ENCODE data around the gene BCL3.
"Not testable (repeated sequence)": the region's sequence is repeated elsewhere in the genome, so short reads cannot be mapped to it uniquely, and the experiment has no call there.

BCL3 gene

GRCh38 chr19:44759083-44759804 is 10.7 kb downstream of the BCL3 start:
- DNase-seq (ENCODE audit: low spot score), result no peak

GRCh38 chr19:44762038-44762437 is 13.5 kb downstream of the BCL3 start:
- no peak for DNase-seq (ENCODE audit: low spot score)

DNA sequence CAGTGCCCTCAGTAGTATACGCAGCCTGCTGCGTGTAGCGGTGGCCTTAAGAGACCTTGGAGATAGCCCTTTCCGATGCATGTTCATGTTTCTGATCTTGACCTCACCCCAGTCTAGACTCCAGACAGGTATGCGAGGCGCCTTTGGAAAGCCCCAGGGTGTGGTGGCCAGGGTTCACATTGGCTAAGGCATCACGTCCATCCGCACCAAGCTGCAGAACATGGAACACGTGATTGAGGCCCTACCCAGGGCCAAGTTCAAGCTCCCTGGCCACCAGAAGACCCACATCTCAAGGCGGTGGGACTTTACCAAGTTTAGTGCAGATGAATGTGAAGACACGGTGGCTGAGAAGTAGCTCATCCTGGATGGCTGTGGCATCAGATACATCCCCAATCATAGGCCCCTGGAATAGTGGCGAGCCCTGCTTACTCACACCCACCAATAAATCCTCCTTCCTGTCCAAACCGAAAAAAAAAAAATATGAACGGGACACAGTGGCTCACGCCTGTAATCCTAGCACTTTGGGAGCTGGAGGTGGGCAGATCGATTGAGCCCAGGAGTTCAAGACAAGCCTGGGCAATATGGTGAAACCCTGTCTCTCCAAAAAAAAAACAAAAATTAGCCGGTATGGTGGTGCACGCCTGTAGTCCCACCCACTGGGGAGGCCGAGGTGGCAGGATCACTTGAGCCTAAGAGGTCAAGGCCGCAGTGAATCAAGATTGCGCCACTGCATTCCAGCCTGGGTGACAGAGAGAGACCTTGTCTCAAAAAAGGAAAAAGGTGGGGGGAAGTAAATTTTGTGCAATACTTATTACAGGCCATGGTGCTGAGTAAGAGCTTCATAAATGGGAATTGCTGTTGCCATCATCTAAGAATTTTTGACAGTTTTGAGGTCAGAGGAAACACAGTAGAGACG is 16.8 kb downstream of the BCL3 start:
- DNase-seq (ENCODE audit: low spot score), result no peak

GRCh38 chr19:44765949-44766335 is 17.4 kb downstream of the BCL3 start:
- no peak for DNase-seq (ENCODE audit: low spot score)

DNA sequence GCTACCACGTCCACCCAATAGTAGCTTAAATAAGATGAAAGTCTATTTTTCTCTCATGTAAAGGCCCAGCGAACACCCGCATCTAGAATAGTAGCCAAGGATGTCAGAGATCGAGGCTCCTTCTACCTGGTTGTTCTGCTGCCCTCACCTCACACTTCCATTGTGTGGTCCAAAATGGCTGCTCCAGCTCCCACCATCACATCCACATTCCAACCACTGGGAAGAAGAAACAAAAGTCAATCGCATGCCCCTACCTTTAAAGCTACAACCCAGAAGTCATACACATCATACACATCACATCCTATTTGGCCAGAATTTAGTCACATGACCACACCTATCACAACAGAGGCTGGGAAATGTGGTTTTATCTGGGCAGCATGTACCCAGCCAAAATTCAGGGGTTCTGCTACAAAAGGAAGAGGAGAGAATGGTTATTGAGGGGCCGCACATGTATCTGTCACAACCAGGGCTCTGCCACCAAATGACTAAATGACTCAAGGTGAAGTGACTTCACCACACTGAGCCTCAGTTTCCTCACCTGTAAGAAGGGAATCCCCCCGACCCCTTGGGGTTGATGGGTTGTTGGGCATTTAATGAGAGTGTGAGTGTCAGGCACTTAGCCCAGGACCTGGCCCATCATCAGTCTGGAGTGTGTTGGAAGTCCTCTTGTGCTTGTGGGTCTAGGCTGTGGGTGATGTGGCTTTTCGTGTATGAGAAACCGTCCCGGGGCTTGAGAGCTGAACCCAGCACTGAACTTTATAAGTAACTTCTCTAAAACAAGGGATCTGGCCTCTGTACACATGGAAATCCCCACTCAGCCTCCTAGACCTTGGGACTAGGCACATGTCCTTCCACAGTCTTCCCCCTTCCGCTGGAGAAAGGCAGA is 19.0 kb downstream of the BCL3 start:
- DNase-seq (ENCODE audit: low spot score), result no peak

- DNase-seq (ENCODE audit: low spot score), result peak; percentile 99
Observed at GRCh38 chr19:44770550-44771257, 22.2 kb downstream of the BCL3 start.

GRCh38 chr19:44772144-44772543 is 23.6 kb downstream of the BCL3 start:
- DNase-seq (ENCODE audit: low spot score), result not testable (repeated sequence)

DNA sequence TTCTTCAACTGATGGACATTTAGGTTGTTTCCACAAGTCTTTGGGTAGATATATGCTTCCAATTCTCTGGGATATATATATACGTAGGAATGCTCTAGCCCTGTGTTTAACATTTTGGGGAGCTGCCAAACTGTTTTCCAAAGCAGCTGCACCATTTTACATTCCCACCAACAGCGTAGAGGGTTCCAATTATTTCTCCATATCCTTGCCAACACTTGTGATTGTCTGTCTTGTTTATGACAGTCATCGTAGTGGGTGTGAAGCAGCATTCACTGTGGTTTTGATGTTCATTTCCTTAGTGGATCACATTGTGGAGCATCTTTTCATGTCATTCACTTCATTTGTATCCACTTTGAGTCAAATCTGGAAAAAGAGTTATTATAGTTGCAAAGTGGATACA is 24.5 kb downstream of the BCL3 start:
- DNase-seq (ENCODE audit: low spot score), result no peak

- no peak for DNase-seq (ENCODE audit: low spot score)
Observed at GRCh38 chr19:44775676-44776240, 27.2 kb downstream of the BCL3 start.

DNA sequence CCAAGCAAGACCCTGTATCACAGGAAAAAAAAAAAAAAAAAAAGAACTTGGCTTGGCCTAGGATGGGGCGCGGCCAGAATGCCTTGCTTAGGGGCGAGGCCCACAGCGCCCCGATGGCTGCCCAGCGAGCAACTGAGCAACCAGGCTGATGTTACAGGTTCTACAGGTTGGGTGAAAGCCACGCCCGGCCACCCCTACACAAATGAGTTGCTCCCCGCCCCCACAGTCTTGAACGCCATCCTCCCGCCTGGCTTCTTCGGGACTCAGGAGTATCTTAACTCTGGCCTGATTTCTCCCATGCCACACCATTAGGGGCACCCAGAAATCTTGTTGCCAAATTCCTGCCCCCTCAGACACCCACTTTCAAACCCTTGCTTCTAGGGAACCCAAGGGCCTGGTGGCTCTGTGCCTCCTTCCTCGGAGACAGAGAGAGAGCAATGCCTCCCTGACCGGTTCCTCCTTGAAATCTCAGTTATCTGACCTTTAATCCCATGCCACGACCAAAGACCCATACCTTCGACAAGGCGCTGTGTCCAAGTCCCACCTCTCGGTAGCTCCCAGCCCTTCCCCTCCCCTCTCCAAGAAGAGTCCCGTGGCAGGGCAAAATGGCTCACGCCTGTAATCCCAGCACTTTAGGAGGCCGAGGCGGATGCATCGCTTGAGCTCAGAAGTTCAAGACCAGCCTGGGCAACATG is 28.0 kb downstream of the BCL3 start:
- DNase-seq (ENCODE audit: low spot score), result no peak

- no peak for DNase-seq (ENCODE audit: low spot score)
Observed at GRCh38 chr19:44777715-44778347, 29.3 kb downstream of the BCL3 start, which contains the start of gene CBLC. Gene CBLC, plus strand, starts transcription at chr19:44777890. Its CDS starts 42 bp downstream, at chr19:44777932.

GRCh38 chr19:44779150-44779549 is 30.6 kb downstream of the BCL3 start:
- no peak for DNase-seq (ENCODE audit: low spot score)

DNA sequence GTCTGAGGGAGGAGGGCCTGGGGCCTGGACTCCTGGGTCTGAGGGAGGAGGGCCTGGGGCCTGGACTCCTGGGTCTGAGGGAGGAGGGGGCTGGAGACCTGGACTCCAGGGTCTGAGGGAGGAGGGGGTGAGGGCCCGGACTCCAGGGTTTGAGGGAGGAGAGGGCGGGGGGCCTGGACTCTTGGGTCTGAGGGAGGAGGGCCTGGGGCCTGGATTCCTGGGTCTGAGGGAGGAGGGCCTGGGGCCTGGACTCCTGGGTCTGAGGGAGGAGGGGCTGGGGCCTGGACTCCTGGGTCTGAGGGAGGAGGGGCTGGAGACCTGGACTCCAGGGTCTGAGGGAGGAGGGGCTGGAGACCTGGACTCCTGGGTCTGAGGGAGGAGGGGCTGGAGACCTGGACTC is 33.2 kb downstream of the BCL3 start:
- DNase-seq (ENCODE audit: low spot score), result not testable (repeated sequence)

- no peak for DNase-seq (ENCODE audit: low spot score)
Observed at GRCh38 chr19:44782729-44783128, 34.2 kb downstream of the BCL3 start.

DNA sequence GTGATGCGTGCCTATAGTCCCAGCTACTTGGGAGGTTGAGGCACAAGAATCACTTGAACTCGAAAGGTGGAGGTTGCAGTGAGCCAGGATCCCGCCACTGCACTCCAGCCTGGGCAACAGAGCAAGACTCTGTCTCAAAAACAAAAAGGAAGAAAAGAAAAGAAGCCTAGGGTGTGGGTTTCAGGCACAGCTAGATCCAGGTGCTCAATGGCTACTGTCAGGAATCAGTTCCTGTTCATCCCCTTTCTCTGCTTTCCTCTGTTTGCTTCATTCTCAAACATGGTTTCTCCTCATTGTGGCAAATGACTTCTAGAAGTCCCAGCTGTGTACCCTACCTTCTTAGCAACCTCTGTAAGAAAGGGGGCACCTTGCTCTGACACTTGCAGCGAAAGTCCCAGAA is 35.0 kb downstream of the BCL3 start:
- DNase-seq (ENCODE audit: low spot score), result no peak

DNA sequence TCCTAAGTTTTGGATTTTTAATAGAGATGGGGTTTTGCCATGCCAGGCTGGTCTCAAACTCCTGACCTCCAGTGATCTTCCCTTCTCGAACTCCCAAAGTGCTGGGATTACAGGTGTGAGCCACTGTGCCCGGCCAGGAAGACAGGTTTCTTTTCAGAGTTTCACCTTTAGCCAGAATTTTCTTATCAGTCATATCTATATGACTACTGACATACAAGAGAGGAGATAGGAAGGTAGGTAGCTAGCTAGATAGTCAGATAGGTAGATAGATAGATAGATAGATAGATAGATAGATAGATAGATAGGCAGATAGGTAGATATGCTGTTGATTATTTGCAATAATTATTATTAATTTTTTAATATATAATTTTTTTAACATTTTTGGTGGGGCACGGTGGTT is 36.8 kb downstream of the BCL3 start:
- DNase-seq (ENCODE audit: low spot score), result no peak

- no peak for DNase-seq (ENCODE audit: low spot score)
Observed at GRCh38 chr19:44785993-44786392, 37.5 kb downstream of the BCL3 start.

GRCh38 chr19:44788971-44789370 is 40.5 kb downstream of the BCL3 start:
- DNase-seq (ENCODE audit: low spot score), result no peak

- DNase-seq (ENCODE audit: low spot score), result no peak
Observed at GRCh38 chr19:44789943-44790483, 41.5 kb downstream of the BCL3 start.

- no peak for DNase-seq (ENCODE audit: low spot score)
Observed at GRCh38 chr19:44792281-44792680, 43.8 kb downstream of the BCL3 start.
